Spleen (tissue), 11 donors: ENCODE measurements around the gene SELENOS. TPM values are rescaled to one million over a fixed set of nuclear protein-coding genes. Genes with fewer than 3 reads are reported as not detected.
"Not testable (repeated sequence)": the region's sequence is repeated elsewhere in the genome, so short reads cannot be mapped to it uniquely, and the experiment has no call there.

Experiments
- DNase-seq: peaks from one replicate; pipeline ENCODE4 v3.0.0-alpha.2; 2020
- H3K27ac ChIP-seq, 8 donors: fragments of 200-600 bp; sonication (generic) in 7 of 8; 1 replicate in 4 of 8; 2 replicates in 4 of 8; pipeline versions ENCODE4 v1.5.0 to v1.8.0; 2016 to 2021; ENCODE audit warnings: inconsistent platforms in 4 of 8, mild to moderate bottlenecking in 4 of 8, moderate library complexity in 1 of 8
- H3K27me3 ChIP-seq, 7 donors: fragments of 200-600 bp; sonication (generic) in 6 of 7; replicated peaks in 1 of 7; 1 replicate in 4 of 7; 2 replicates in 3 of 7; pipeline versions ENCODE4 v1.5.0 to v1.8.0; 2016 to 2021; ENCODE audit warnings: inconsistent platforms in 3 of 7, mild to moderate bottlenecking in 1 of 7
- H3K36me3 ChIP-seq, 6 donors: fragments of 200-600 bp; sonication (generic) in 5 of 6; 1 replicate in 4 of 6; 2 replicates in 2 of 6; pipeline versions ENCODE4 v1.5.0 to v1.8.0; 2016 to 2021; ENCODE audit warnings: inconsistent platforms in 2 of 6
- H3K4me1 ChIP-seq, 6 donors: fragments of 200-600 bp; sonication (generic) in 5 of 6; 1 replicate in 3 of 6; 2 replicates in 3 of 6; pipeline versions ENCODE4 v1.5.0 to v1.8.0; 2016 to 2021; ENCODE audit warnings: inconsistent platforms in 3 of 6
- H3K4me3 ChIP-seq, 8 donors: fragments of 200-600 bp; sonication (generic) in 7 of 8; 1 replicate in 4 of 8; 2 replicates in 4 of 8; pipeline versions ENCODE4 v1.5.0 to v1.8.0; 2016 to 2021; ENCODE audit warnings: inconsistent platforms in 4 of 8, mild to moderate bottlenecking in 4 of 8, moderate library complexity in 2 of 8
- H3K9me3 ChIP-seq, 8 donors: fragments of 200-600 bp; sonication (generic) in 7 of 8; 1 replicate in 4 of 8; 2 replicates in 4 of 8; pipeline versions ENCODE4 v1.5.0 to v1.8.0; 2016 to 2021; ENCODE audit warnings: inconsistent platforms in 4 of 8
- POLR2A ChIP-seq, 3 donors: fragments of 450-650 bp; IDR thresholded peaks; one replicate each; pipeline ENCODE4 v1.5.1; 2017; ENCODE audit warnings: antibody characterized with exemption in 3 of 3, mild to moderate bottlenecking in 1 of 3
- POLR2AphosphoS5 ChIP-seq, 3 donors: sonication (generic); formaldehyde crosslinking; IDR thresholded peaks; one replicate each; pipeline ENCODE4 v1.5.1; 2017; ENCODE audit warnings: antibody characterized with exemption in 3 of 3
- WGBS, 5 donors: extraction: QIAGEN DNeasy Blood & Tissue Kit in 3 of 5; methylation state at CpG; one replicate each; pipeline versions ENCODE4 v1.1.5 to v1.1.7; 2013 to 2018; 5-methylcytosine and 5-hydroxymethylcytosine counted together
- intact Hi-C: fragments of 100-400 bp; cut with DNase I; formaldehyde crosslinking; loops from one replicate; pipeline ENCODE4 v1.15.0; 2023; ENCODE audit warnings: low total_unique reads
- polyA plus RNA-seq, 3 donors: library from polyadenylated mRNA; stranded (reverse); fragments of 200-250 nt; gene quantifications; one replicate each; pipeline ENCODE4 v1.2.1, GENCODE V29; 2013
- total RNA-seq, 7 donors: library from RNA; depleted of rRNA in 3 of 7; stranded (reverse); fragments of >200 nt in 3 of 7; fragmentation: NEBNext Ultra II Directional in 4 of 7; extraction: Animal tissue kit (Norgen Biotek cat#: 25700) in 4 of 7; gene quantifications; one replicate each; pipeline versions ENCODE4 v1.1.0 to v1.2.1, GENCODE V29; 2016 to 2021
- TF ChIP-seq, protein P1 (sequence below), 11 experiments: fragments of 200-600 bp in 7 of 11; fragments of 450-650 bp in 4 of 11; sonication (generic) in 4 of 11; IDR thresholded peaks in 8 of 11; conservative IDR thresholded peaks in 3 of 11; 1 replicate in 7 of 11; 2 replicates in 4 of 11; pipeline versions ENCODE4 v1.4.0 to v1.8.0; 2016 to 2021; ENCODE audit warnings: antibody characterized with exemption in 11 of 11, inconsistent platforms in 4 of 11, mild to moderate bottlenecking in 1 of 11
- donor health status: healthy with polysubstance abuse.
- donor health status: DM: no; HTN: no; CAD: no; lungs with moderate emphysema.
- donor health status: DM: no; HTN: no; CAD: no.
- donor health status: Bipolar disorder and iron deficiency.
- donor health status: healthy.
- donor health status: DM: no; HTN: no; CAD: no.
- donor health status: DM: yes; HTN: yes; CAD: no.

The SELENOS gene
- total and polyA plus RNA-seq, 10 donors, result 25.7 to 109 (median 57.3) TPM

DNA sequence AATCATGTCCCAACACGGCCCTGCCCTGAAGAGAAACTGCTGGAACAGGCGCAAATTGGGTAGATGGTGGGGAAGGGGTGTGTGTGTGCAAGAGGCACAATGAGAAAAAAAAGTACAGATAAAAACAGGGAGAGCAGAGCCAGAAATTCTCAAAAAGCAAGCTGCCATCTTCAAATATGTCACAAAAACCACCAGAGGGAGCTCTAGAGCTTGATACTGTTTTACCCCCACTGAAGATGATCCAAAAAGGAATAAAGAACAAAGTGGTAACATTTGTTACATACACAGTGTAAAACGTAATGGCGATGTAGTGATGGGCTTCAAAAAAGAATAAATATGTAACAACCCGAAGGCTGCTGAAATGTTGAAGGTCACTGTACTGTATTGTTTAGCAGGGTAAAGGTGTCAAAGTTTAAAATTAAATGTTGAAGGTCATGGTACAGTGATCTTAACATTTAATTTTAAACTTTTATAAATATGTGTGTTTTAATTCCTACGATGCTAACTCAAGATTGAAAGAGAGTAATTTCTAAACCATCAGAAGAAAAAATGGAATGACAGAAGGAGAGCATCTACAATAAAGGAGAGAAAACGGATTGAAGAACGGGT lies 11.7 kb upstream of the SELENOS start:
- no peak for DNase-seq
- WGBS, 5 donors, result 73 to 85% (median 76%) methylated on average over 8 of the region's 8 CpGs
- Histone ChIP-seq H3K27ac (peak overlapping the region in 1 of 8 donors; percentile 13), H3K27me3 (no peaks in the 10 kb centered on the region), H3K4me3 (no peak overlapping the region), H3K36me3 (peaks cover 3 to 86% (median 52%) of the 10 kb centered on the region in 6 donors), H3K9me3 (no peaks in the 10 kb centered on the region), H3K4me1 (peaks cover 31 to 90% (median 58%) of the 10 kb centered on the region in 6 donors)
- intact Hi-C loops, result no loop called here
- TF ChIP-seq, protein P1, sequence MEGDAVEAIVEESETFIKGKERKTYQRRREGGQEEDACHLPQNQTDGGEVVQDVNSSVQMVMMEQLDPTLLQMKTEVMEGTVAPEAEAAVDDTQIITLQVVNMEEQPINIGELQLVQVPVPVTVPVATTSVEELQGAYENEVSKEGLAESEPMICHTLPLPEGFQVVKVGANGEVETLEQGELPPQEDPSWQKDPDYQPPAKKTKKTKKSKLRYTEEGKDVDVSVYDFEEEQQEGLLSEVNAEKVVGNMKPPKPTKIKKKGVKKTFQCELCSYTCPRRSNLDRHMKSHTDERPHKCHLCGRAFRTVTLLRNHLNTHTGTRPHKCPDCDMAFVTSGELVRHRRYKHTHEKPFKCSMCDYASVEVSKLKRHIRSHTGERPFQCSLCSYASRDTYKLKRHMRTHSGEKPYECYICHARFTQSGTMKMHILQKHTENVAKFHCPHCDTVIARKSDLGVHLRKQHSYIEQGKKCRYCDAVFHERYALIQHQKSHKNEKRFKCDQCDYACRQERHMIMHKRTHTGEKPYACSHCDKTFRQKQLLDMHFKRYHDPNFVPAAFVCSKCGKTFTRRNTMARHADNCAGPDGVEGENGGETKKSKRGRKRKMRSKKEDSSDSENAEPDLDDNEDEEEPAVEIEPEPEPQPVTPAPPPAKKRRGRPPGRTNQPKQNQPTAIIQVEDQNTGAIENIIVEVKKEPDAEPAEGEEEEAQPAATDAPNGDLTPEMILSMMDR (IDR thresholded peaks at IDR 0.05 in 8 of 11, conservative IDR thresholded peaks at IDR 0.05 in 3 of 11), result peak; percentile 25 to 78 (median 65)
- TF ChIP-seq POLR2A (IDR thresholded peaks at IDR 0.05) (no peak), POLR2AphosphoS5 (IDR thresholded peaks at IDR 0.05) (no peak)

DNA sequence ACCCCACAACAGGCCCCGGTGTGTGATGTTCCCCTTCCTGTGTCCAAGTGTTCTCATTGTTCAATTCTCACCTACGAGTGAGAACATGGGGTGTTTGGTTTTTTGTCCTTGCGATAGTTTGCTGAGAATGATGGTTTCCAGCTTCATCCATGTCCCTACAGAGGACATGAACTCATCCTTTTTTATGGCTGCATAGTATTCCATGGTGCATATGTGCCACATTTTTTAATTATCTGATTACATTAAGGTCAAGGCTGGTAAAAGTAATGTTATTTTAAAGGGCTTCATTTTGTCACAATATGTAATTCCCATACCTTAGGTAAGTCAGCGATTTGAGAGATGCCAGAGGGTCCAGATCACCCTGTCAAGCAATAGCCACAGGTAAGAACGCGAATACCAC lies 10.1 kb upstream of the SELENOS start:
- peaks cover 3 to 100% (median 68%) of the 10 kb centered on the region in 6 donors for H3K36me3 ChIP-seq
- 95 to 98% (median 95%) methylated on average over 6 of the region's 6 CpGs for WGBS, 5 donors
- H3K27ac ChIP-seq, result peak overlapping the region in 4 of 8 donors; percentile 37 to 70 (median 58)
- DNase-seq, H3K27me3 ChIP-seq, H3K4me3 ChIP-seq, intact Hi-C loops, H3K9me3 ChIP-seq: not testable (repeated sequence)
- peaks cover 17 to 73% (median 41%) of the 10 kb centered on the region in 6 donors for H3K4me1 ChIP-seq

DNA sequence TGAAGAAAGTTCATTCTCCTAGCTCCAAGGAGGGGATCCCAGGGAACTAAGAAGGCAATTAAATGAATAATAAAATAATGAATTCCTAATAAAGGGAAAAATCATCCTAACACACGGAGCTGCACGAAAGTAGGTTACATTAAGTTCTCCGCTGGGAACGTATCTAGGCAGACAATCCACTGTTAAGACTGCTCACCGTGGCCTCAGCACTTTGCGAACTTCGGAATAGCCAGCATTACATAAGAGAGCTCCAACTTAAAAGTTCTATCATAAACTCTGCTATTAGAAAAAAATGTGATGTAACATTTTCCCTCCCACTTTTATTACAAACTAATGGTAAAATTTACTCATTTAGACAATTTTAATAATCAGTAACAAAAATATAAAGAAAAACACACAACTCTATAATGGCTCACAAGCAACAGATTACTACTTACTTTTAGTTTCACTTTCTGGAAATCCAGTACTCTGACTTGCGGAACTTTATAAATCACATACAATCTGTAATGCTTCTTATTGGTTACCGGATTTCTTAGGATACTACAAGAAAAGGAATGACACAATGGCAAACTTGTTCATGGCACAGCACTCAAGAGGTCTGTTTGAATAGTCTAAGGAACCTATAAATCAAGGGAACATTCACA lies 9.3 kb upstream of the SELENOS start:
- no peak for DNase-seq
- Histone ChIP-seq H3K36me3 (peaks cover 3 to 100% (median 75%) of the 10 kb centered on the region in 6 donors), H3K27ac (peak overlapping the region; percentile 15 to 70 (median 48)), H3K27me3 (no peaks in the 10 kb centered on the region), H3K4me1 (peaks cover 10 to 66% (median 34%) of the 10 kb centered on the region in 6 donors), H3K9me3 (no peaks in the 10 kb centered on the region), H3K4me3 (peak overlapping the region in 1 of 8 donors; percentile 19)
- WGBS, 5 donors, result 74 to 88% (median 77%) methylated on average over 9 of the region's 9 CpGs
- TF ChIP-seq POLR2AphosphoS5 (IDR thresholded peaks at IDR 0.05), result no peak
- TF ChIP-seq, protein P1 (IDR thresholded peaks at IDR 0.05 in 8 of 11, conservative IDR thresholded peaks at IDR 0.05 in 3 of 11), result no peak
- TF ChIP-seq POLR2A (IDR thresholded peaks at IDR 0.05), result no peak
- intact Hi-C loops, result no loop called here

DNA sequence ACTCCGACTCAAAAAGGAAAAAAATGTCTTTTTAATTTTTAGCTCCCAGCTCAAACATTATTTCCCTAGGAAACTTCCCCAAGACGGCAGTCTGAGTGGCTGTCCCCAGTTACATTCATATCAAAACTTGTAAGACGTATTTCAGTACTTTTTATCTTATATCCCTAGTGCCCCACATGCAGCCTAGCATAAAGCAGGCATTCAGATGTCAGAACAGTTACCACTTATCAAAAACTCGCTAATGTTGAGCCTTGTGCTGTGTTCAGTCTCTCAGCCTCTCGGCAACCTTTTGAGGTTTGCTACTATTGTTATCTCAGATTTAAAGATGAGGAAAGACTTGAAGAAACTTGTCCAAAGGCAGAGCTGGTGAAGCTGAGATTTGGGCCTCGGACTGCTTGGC lies 6.6 kb upstream of the SELENOS start:
- DNase-seq, result no peak
- TF ChIP-seq POLR2A (IDR thresholded peaks at IDR 0.05) (no peak), POLR2AphosphoS5 (IDR thresholded peaks at IDR 0.05) (no peak)
- TF ChIP-seq, protein P1 (IDR thresholded peaks at IDR 0.05 in 8 of 11, conservative IDR thresholded peaks at IDR 0.05 in 3 of 11), result no peak
- peaks cover 3 to 39% (median 13%) of the 10 kb centered on the region in 6 donors for H3K4me1 ChIP-seq
- H3K9me3 ChIP-seq, result no peaks in the 10 kb centered on the region
- WGBS, 5 donors, result 77 to 88% (median 85%) methylated on average over 6 of the region's 6 CpGs
- no peak overlapping the region for H3K4me3 ChIP-seq
- peaks cover 3 to 99% (median 83%) of the 10 kb centered on the region in 6 donors for H3K36me3 ChIP-seq
- intact Hi-C loops, result no loop called here
- H3K27me3 ChIP-seq, result no peaks in the 10 kb centered on the region
- H3K27ac ChIP-seq, result no peak overlapping the region
